ENCODE data around the gene ZNF679. TPM values are rescaled to one million over a fixed set of nuclear protein-coding genes. Genes with fewer than 3 reads are reported as not detected.

The ZNF679 gene
- total RNA-seq, 1 experiment from 2014 or later = not detected

GRCh38 chr7:64277630-64278029 is 49.4 kb downstream of the ZNF679 start:
- ATAC-seq = no peak
- Mint-ChIP-seq H3K27me3 (ENCODE audit: low read depth) (peaks cover under 1% of the 10 kb centered on the region; the same call in 1 of the 2 replicates), H3K4me3 (no peak overlapping the region), H3K36me3 (peaks cover 59% of the 10 kb centered on the region), H3K27ac (no peak overlapping the region), H3K9me3 (peaks cover 64% of the 10 kb centered on the region), H3K4me1 (no peaks in the 10 kb centered on the region)
- DNase-seq (ENCODE audit: low spot score) = no peak
- TF ChIP-seq SP1 (CRISPR knock-in tag; conservative IDR thresholded peaks at IDR 0.05) (no peak), NR3C1 (CRISPR knock-in tag; conservative IDR thresholded peaks at IDR 0.05; ENCODE audit: low read depth) (no peak), JUN (CRISPR knock-in tag; IDR thresholded peaks at IDR 0.05) (no peak), ZNF281 (CRISPR knock-in tag; IDR thresholded peaks at IDR 0.05) (no peak), RORB (CRISPR knock-in tag; IDR thresholded peaks at IDR 0.05) (no peak), ESRRA (CRISPR knock-in tag; IDR thresholded peaks at IDR 0.05; ENCODE audit: borderline replicate concordance) (no peak), ZNF416 (CRISPR knock-in tag; IDR thresholded peaks at IDR 0.05) (no peak), NFE2L1 (CRISPR knock-in tag; IDR thresholded peaks at IDR 0.05) (no peak), ATF2 (CRISPR knock-in tag; IDR thresholded peaks at IDR 0.05; ENCODE audit: borderline replicate concordance, low read depth) (no peak), CTCF (IDR thresholded peaks at IDR 0.05) (no peak), MAX (CRISPR knock-in tag; IDR thresholded peaks at IDR 0.05) (no peak), ZSCAN18 (CRISPR knock-in tag; IDR thresholded peaks at IDR 0.05) (no peak), TCF7 (CRISPR knock-in tag; IDR thresholded peaks at IDR 0.05; ENCODE audit: low read depth) (no peak), FOXK1 (CRISPR knock-in tag; IDR thresholded peaks at IDR 0.05) (no peak), PREB (CRISPR knock-in tag; IDR thresholded peaks at IDR 0.05; ENCODE audit: borderline replicate concordance) (no peak), ZMAT4 (CRISPR knock-in tag; IDR thresholded peaks at IDR 0.05) (no peak), ZNF263 (CRISPR knock-in tag; IDR thresholded peaks at IDR 0.05; ENCODE audit: low read depth) (no peak), TEAD4 (CRISPR knock-in tag; IDR thresholded peaks at IDR 0.05) (no peak), GABPB1 (CRISPR knock-in tag; IDR thresholded peaks at IDR 0.05) (no peak)
- ChIA-PET POLR2A (no interaction called here), CTCF (no interaction called here)

Data from WTC11 (cell line).